ENCODE measurements around the gene BCL2.
A peak's percentile ranks its signal among the peaks of the same experiment; 100 is the strongest.

Gene BCL2

DNA sequence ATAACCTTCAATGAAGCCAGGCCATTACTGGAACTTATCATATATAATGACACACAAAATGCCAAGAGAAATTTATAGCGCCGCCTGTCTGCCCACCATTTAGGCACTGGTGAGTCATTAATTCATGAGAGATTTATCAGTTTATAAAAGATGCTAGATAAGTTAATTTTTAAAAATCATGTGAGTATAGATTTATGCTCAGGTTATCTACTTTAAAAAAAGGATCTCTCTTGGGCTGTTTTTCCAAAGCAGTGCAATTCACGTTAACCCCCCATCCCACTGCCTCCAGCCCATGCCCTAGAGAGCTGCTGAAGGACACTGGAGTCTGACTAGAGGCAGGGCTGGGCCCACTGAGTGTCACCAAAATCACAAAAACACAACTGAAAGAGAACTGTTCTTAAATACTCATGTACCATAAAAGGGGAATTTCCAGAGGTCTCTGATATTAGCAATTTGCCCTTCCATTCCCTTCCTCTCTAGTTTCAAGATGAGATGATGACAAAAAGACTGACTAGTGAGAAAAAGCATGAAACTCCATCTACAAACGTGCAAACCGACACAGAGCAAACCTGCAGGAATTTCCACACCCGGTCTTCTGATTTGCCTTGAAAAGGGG, 160.8 kb downstream of the BCL2 start:
- peak overlapping the region; percentile 44 for H3K4me3 ChIP-seq (ENCODE audit: low read depth, low read length)
- TF ChIP-seq, protein P1, sequence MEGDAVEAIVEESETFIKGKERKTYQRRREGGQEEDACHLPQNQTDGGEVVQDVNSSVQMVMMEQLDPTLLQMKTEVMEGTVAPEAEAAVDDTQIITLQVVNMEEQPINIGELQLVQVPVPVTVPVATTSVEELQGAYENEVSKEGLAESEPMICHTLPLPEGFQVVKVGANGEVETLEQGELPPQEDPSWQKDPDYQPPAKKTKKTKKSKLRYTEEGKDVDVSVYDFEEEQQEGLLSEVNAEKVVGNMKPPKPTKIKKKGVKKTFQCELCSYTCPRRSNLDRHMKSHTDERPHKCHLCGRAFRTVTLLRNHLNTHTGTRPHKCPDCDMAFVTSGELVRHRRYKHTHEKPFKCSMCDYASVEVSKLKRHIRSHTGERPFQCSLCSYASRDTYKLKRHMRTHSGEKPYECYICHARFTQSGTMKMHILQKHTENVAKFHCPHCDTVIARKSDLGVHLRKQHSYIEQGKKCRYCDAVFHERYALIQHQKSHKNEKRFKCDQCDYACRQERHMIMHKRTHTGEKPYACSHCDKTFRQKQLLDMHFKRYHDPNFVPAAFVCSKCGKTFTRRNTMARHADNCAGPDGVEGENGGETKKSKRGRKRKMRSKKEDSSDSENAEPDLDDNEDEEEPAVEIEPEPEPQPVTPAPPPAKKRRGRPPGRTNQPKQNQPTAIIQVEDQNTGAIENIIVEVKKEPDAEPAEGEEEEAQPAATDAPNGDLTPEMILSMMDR (IDR thresholded peaks at IDR 0.05; ENCODE audit: low read depth, low read length, missing control alignments): peak; percentile 12
- peak; percentile 84 for DNase-seq (ENCODE audit: low read depth)

GRCh38 chr18:63158012-63158631, 161.4 kb downstream of the BCL2 start:
- no peak for DNase-seq (ENCODE audit: low read depth)
- H3K4me3 ChIP-seq (ENCODE audit: low read depth, low read length): peak overlapping the region; percentile 44
- TF ChIP-seq, protein P1 (IDR thresholded peaks at IDR 0.05; ENCODE audit: low read depth, low read length, missing control alignments): no peak

DNA sequence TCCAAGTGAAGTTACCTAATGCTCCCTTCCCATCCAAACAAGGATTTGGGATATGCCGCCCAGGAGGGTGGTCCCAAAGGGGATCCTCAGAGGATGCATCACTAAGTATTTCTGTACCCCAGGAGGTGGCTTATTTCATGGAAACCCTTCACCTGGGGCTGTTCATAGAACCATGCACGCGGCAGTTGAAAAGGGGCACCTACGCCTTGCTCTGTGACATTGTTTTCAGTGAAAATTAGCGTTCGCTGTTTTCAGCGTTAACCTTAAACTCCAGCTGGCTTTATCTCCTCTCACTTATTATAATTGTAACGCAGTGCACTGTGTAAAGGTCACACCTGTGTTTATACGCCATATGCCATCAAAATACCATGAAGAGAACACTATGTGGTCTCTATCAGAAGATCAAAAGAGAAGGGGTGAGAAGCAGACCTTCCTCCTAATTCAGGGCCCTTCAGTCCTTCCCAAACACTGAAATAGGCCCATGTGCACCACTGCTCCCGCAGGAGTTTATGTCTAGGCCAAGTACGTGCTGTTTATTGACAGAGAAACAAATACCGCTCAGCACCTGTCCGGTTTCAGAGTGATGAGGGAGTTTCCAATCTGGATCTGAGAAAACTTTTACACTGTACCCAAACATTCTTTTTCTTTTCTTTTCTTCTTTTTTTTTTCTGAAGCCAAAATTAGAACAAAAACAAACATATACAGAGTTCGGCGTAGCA, 162.1 kb downstream of the BCL2 start:
- H3K4me3 ChIP-seq (ENCODE audit: low read depth, low read length): peak overlapping the region; percentile 44
- TF ChIP-seq, protein P1 (IDR thresholded peaks at IDR 0.05; ENCODE audit: low read depth, low read length, missing control alignments): no peak
- DNase-seq (ENCODE audit: low read depth): no peak

- DNase-seq (ENCODE audit: low read depth): no peak
- TF ChIP-seq, protein P1 (IDR thresholded peaks at IDR 0.05; ENCODE audit: low read depth, low read length, missing control alignments): no peak
- H3K4me3 ChIP-seq (ENCODE audit: low read depth, low read length): peak overlapping the region; percentile 44
Observed at GRCh38 chr18:63155910-63156773, 163.4 kb downstream of the BCL2 start.

DNA sequence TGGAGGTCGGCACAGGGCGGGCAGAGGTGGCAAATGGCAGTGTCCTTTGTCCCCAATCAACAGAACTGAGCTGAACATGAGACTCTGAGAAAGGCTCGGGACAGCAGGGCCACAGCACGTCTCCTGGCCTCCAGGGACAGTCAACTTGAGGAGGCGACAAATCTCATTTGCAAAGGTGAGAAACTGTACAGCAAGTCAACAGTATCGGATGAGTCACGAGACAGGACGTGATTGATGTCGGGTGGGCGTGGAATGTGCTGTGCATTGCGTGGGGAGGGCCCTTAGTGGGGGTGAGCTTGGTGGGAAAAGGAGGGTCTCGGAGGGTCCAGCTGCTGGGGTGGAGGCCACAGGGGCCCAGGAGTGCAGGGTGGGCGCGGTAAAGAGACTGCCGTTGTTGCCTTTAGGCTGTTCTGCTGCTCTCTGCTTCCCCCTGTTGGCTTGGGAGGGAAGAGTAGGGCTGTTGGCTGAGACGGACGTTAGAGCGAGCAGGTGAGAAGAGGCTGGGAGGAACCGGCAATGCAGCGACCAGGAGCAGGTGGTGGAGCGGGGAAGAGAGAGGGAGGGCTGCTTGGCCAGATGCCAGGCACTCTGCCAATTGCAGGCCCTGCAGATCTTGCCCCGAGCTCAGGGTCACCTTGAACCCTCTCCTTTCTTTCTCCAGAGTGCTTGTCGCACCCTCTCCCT, 164.3 kb downstream of the BCL2 start:
- DNase-seq (ENCODE audit: low read depth): no peak
- peak overlapping the region; percentile 44 for H3K4me3 ChIP-seq (ENCODE audit: low read depth, low read length)
- TF ChIP-seq, protein P1 (IDR thresholded peaks at IDR 0.05; ENCODE audit: low read depth, low read length, missing control alignments): peak; percentile 98

All from GM12864 (cell line).